GM23338 (cell line): ENCODE measurements around the gene UBAC2.

Source experiments
- CREB1 ChIP-seq: fragments of 250-450 bp; sonication (Bioruptor Pico); IDR thresholded peaks from 2 replicates; pipeline ENCODE4 v1.5.0; 2020; ENCODE audit warnings: low read depth, mild to moderate bottlenecking, moderate library complexity
- EZH2 ChIP-seq: fragments of 200-600 bp; sonication (generic); IDR thresholded peaks from one replicate; pipeline ENCODE4 v1.8.0; 2017; ENCODE audit warnings: antibody characterized with exemption, mild to moderate bottlenecking, low read depth; ENCODE audit not compliant: unreplicated experiment
- EZH2phosphoT487 ChIP-seq: fragments of 200-600 bp; sonication (generic); IDR thresholded peaks from one replicate; pipeline ENCODE4 v1.8.1; 2018; ENCODE audit warnings: antibody characterized with exemption; ENCODE audit not compliant: unreplicated experiment
- JUNB ChIP-seq: IDR thresholded peaks from one replicate; pipeline ENCODE4 v1.6.1; 2016; ENCODE audit warnings: antibody characterized with exemption; ENCODE audit not compliant: unreplicated experiment
- NANOG ChIP-seq: IDR thresholded peaks from 2 replicates; pipeline ENCODE4 v1.6.1; 2016; ENCODE audit warnings: antibody characterized with exemption, borderline replicate concordance
- POLR2AphosphoS5 ChIP-seq: IDR thresholded peaks from 2 replicates; pipeline ENCODE4 v1.6.1; 2016; ENCODE audit warnings: antibody characterized with exemption, low read depth
- ZNF114 ChIP-seq: fragments of 250-450 bp; sonication (Bioruptor Pico); IDR thresholded peaks from 2 replicates; pipeline ENCODE4 v1.5.0; 2020; ENCODE audit warnings: mild to moderate bottlenecking, moderate library complexity
- ZNF331 ChIP-seq: fragments of 250-450 bp; sonication (Bioruptor Pico); IDR thresholded peaks from 2 replicates; pipeline ENCODE4 v1.5.0; 2020; ENCODE audit warnings: low read depth, mild to moderate bottlenecking, moderate library complexity
- TF ChIP-seq, protein P1 (sequence below), 2 experiments: fragments of 200-600 bp in 1 of 2; sonication (generic) in 1 of 2; conservative IDR thresholded peaks; 2 replicates each; pipeline versions ENCODE4 v1.5.1 to v1.6.1; 2016 to 2017; ENCODE audit warnings: antibody characterized with exemption in 2 of 2, low read depth in 2 of 2, mild to moderate bottlenecking in 2 of 2, moderate library complexity in 1 of 2
- TF ChIP-seq, protein P2 (sequence below): IDR thresholded peaks from one replicate; pipeline ENCODE4 v1.6.1; 2018; ENCODE audit warnings: antibody characterized with exemption; ENCODE audit not compliant: unreplicated experiment
- TF ChIP-seq, protein P3 (sequence below): IDR thresholded peaks from 2 replicates; pipeline ENCODE4 v1.6.1; 2016; ENCODE audit warnings: antibody characterized with exemption
- TF ChIP-seq, protein P4 (sequence below): fragments of 250-450 bp; sonication (Bioruptor Pico); IDR thresholded peaks from 2 replicates; pipeline ENCODE4 v1.5.0; 2020; ENCODE audit warnings: mild to moderate bottlenecking, moderate library complexity

DNA sequence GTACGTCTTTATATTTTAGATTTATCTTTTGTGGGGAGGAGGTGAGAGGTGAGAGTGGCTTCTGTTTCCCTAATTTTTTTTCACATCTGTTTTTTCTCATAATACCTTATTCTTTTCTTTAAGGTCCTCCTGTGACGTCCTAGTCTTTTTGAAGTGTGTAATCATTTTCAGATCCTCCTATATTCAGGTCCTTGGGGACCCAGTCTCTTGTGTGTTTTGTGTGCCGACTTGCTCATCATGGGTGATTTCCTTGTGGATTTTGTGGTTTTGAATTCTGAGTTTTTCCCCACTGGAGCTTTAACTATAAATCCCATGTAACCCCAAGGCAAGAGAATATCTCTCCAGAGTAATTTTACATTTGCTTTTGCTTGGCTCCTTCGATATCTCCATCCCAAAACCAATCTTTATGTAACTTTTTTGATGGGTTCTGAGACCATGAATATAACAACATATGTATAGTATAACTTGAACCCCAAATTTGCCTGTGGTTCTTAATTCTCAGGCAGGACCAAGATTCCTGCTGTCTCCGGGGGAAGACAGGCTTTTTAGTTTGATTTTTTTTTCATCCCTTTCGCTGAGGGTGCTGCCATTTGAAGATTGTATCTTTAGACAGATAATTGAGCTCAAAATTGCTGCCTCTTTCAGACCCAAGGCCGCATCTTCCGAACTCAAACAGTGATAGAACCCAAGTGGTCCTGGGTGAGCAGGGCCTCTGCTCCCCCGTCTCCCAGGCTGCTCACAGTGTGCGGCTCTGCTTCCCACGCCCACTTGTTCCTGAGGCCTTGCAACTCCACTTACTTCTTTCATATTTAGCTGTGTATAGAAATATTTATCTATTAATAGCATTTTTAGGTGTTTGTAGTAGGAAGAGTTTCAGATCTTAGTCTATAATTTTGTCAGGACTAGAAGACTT lies 165.7 kb downstream of the UBAC2 start:
- TF ChIP-seq, protein P1, sequence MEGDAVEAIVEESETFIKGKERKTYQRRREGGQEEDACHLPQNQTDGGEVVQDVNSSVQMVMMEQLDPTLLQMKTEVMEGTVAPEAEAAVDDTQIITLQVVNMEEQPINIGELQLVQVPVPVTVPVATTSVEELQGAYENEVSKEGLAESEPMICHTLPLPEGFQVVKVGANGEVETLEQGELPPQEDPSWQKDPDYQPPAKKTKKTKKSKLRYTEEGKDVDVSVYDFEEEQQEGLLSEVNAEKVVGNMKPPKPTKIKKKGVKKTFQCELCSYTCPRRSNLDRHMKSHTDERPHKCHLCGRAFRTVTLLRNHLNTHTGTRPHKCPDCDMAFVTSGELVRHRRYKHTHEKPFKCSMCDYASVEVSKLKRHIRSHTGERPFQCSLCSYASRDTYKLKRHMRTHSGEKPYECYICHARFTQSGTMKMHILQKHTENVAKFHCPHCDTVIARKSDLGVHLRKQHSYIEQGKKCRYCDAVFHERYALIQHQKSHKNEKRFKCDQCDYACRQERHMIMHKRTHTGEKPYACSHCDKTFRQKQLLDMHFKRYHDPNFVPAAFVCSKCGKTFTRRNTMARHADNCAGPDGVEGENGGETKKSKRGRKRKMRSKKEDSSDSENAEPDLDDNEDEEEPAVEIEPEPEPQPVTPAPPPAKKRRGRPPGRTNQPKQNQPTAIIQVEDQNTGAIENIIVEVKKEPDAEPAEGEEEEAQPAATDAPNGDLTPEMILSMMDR (conservative IDR thresholded peaks at IDR 0.05; ENCODE audit: low read depth in 2 of 2): no peak
- TF ChIP-seq EZH2 (no peak), EZH2phosphoT487 (no peak), POLR2AphosphoS5 (no peak), JUNB (no peak), ZNF114 (CRISPR knock-in tag) (no peak), NANOG (no peak), CREB1 (CRISPR knock-in tag) (no peak), ZNF331 (CRISPR knock-in tag) (no peak)
- TF ChIP-seq, protein P2, sequence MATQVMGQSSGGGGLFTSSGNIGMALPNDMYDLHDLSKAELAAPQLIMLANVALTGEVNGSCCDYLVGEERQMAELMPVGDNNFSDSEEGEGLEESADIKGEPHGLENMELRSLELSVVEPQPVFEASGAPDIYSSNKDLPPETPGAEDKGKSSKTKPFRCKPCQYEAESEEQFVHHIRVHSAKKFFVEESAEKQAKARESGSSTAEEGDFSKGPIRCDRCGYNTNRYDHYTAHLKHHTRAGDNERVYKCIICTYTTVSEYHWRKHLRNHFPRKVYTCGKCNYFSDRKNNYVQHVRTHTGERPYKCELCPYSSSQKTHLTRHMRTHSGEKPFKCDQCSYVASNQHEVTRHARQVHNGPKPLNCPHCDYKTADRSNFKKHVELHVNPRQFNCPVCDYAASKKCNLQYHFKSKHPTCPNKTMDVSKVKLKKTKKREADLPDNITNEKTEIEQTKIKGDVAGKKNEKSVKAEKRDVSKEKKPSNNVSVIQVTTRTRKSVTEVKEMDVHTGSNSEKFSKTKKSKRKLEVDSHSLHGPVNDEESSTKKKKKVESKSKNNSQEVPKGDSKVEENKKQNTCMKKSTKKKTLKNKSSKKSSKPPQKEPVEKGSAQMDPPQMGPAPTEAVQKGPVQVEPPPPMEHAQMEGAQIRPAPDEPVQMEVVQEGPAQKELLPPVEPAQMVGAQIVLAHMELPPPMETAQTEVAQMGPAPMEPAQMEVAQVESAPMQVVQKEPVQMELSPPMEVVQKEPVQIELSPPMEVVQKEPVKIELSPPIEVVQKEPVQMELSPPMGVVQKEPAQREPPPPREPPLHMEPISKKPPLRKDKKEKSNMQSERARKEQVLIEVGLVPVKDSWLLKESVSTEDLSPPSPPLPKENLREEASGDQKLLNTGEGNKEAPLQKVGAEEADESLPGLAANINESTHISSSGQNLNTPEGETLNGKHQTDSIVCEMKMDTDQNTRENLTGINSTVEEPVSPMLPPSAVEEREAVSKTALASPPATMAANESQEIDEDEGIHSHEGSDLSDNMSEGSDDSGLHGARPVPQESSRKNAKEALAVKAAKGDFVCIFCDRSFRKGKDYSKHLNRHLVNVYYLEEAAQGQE: no peak
- TF ChIP-seq, protein P3, sequence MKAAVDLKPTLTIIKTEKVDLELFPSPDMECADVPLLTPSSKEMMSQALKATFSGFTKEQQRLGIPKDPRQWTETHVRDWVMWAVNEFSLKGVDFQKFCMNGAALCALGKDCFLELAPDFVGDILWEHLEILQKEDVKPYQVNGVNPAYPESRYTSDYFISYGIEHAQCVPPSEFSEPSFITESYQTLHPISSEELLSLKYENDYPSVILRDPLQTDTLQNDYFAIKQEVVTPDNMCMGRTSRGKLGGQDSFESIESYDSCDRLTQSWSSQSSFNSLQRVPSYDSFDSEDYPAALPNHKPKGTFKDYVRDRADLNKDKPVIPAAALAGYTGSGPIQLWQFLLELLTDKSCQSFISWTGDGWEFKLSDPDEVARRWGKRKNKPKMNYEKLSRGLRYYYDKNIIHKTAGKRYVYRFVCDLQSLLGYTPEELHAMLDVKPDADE: no peak
- TF ChIP-seq, protein P4, sequence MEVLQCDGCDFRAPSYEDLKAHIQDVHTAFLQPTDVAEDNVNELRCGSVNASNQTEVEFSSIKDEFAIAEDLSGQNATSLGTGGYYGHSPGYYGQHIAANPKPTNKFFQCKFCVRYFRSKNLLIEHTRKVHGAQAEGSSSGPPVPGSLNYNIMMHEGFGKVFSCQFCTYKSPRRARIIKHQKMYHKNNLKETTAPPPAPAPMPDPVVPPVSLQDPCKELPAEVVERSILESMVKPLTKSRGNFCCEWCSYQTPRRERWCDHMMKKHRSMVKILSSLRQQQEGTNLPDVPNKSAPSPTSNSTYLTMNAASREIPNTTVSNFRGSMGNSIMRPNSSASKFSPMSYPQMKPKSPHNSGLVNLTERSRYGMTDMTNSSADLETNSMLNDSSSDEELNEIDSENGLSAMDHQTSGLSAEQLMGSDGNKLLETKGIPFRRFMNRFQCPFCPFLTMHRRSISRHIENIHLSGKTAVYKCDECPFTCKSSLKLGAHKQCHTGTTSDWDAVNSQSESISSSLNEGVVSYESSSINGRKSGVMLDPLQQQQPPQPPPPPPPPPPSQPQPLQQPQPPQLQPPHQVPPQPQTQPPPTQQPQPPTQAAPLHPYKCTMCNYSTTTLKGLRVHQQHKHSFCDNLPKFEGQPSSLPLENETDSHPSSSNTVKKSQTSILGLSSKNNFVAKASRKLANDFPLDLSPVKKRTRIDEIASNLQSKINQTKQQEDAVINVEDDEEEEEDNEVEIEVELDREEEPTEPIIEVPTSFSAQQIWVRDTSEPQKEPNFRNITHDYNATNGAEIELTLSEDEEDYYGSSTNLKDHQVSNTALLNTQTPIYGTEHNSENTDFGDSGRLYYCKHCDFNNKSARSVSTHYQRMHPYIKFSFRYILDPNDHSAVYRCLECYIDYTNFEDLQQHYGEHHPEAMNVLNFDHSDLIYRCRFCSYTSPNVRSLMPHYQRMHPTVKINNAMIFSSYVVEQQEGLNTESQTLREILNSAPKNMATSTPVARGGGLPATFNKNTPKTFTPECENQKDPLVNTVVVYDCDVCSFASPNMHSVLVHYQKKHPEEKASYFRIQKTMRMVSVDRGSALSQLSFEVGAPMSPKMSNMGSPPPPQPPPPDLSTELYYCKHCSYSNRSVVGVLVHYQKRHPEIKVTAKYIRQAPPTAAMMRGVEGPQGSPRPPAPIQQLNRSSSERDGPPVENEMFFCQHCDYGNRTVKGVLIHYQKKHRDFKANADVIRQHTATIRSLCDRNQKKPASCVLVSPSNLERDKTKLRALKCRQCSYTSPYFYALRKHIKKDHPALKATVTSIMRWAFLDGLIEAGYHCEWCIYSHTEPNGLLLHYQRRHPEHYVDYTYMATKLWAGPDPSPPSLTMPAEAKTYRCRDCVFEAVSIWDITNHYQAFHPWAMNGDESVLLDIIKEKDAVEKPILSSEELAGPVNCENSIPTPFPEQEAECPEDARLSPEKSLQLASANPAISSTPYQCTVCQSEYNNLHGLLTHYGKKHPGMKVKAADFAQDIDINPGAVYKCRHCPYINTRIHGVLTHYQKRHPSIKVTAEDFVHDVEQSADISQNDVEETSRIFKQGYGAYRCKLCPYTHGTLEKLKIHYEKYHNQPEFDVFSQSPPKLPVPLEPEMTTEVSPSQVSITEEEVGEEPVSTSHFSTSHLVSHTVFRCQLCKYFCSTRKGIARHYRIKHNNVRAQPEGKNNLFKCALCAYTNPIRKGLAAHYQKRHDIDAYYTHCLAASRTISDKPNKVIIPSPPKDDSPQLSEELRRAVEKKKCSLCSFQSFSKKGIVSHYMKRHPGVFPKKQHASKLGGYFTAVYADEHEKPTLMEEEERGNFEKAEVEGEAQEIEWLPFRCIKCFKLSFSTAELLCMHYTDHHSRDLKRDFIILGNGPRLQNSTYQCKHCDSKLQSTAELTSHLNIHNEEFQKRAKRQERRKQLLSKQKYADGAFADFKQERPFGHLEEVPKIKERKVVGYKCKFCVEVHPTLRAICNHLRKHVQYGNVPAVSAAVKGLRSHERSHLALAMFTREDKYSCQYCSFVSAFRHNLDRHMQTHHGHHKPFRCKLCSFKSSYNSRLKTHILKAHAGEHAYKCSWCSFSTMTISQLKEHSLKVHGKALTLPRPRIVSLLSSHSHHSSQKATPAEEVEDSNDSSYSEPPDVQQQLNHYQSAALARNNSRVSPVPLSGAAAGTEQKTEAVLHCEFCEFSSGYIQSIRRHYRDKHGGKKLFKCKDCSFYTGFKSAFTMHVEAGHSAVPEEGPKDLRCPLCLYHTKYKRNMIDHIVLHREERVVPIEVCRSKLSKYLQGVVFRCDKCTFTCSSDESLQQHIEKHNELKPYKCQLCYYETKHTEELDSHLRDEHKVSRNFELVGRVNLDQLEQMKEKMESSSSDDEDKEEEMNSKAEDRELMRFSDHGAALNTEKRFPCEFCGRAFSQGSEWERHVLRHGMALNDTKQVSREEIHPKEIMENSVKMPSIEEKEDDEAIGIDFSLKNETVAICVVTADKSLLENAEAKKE: no peak
